Erythroblast (primary cell): Measurements from ENCODE around the gene ICAM2.

Source experiments
- GATA1 ChIP-seq: IDR thresholded peaks from 2 replicates; pipeline ENCODE4 v1.6.1; 2011; ENCODE audit warnings: low read depth, mild to moderate bottlenecking, control low read depth, low read length, moderate library complexity
- POLR2A ChIP-seq: IDR thresholded peaks from 2 replicates; pipeline ENCODE4 v1.6.1; 2011; ENCODE audit warnings: mild to moderate bottlenecking, low read length

- no peak for TF ChIP-seq POLR2A
- no peak for TF ChIP-seq GATA1
Observed at GRCh38 chr17:64007838-64008282, 12.6 kb downstream of the ICAM2 start.
